CD4-positive, alpha-beta T cell (primary cell): ENCODE results near the gene TMEM131L. TPM values are rescaled to one million over a fixed set of nuclear protein-coding genes. Genes with fewer than 3 reads are reported as not detected.

Experiments
- ATAC-seq: fragments of 200-7000 bp; cut with Tn5 transposase; one replicate; pipeline ENCODE4 v1.10.0; 2022; ENCODE audit warnings: mild to moderate bottlenecking; ENCODE audit not compliant: poor library complexity
- CTCF ChIA-PET: fragments of 350-600 bp; sonication (Branson Sonifier 250); formaldehyde crosslinking; loops from one replicate; lab custom pipeline; 2021; ENCODE audit warnings: antibody characterized with exemption, inconsistent platforms; lab: Charles Lee
- POLR2A ChIA-PET: fragments of 350-600 bp; sonication (Branson Sonifier 250); formaldehyde crosslinking; loops from one replicate; lab custom pipeline; 2021; ENCODE audit warnings: antibody characterized with exemption, inconsistent platforms; lab: Charles Lee
- DNase-seq, 14 experiments: peaks; one replicate each; pipeline ENCODE4 v3.0.0-alpha.2; 2013 to 2020; ENCODE audit warnings: mixed read lengths in 2 of 14
- H3K27ac ChIP-seq, 2 donors: one replicate each; pipeline versions ENCODE4 v1.5.1 to v1.7.0; 2013; ENCODE audit warnings: low read length in 2 of 2, low read depth in 1 of 2, mild to moderate bottlenecking in 1 of 2
- H3K27me3 ChIP-seq, 2 experiments: 1 replicate in 1 of 2; 2 replicates in 1 of 2; pipeline versions ENCODE4 v1.6.1 to v1.7.0; 2013; ENCODE audit warnings: low read length in 2 of 2, control low read depth in 1 of 2, mild to moderate bottlenecking in 1 of 2, moderate library complexity in 1 of 2; ENCODE audit not compliant: insufficient read depth in 2 of 2, control insufficient read depth in 1 of 2
- H3K36me3 ChIP-seq: one replicate; pipeline ENCODE4 v1.6.1; 2013; ENCODE audit warnings: low read length, control low read depth; ENCODE audit not compliant: insufficient read depth
- H3K4me1 ChIP-seq: one replicate; pipeline ENCODE4 v1.6.1; 2013; ENCODE audit warnings: low read length, control low read depth; ENCODE audit not compliant: insufficient read depth
- H3K4me3 ChIP-seq: one replicate; pipeline ENCODE4 v1.5.1; 2013; ENCODE audit warnings: mild to moderate bottlenecking, low read length, moderate library complexity
- H3K9me3 ChIP-seq, 2 experiments: 1 replicate in 1 of 2; 2 replicates in 1 of 2; pipeline versions ENCODE4 v1.6.1 to v1.7.0; 2013; ENCODE audit warnings: low read length in 2 of 2, mild to moderate bottlenecking in 2 of 2, control low read depth in 1 of 2, moderate library complexity in 1 of 2; ENCODE audit not compliant: control insufficient read depth in 1 of 2, insufficient read depth in 1 of 2
- H3K27ac Mint-ChIP-seq: one replicate; pipeline ENCODE4 v1.8.0; 2020; ENCODE audit warnings: mixed read lengths
- H3K27me3 Mint-ChIP-seq: one replicate; pipeline ENCODE4 v1.8.0; 2021; ENCODE audit warnings: mixed read lengths
- H3K36me3 Mint-ChIP-seq: one replicate; pipeline ENCODE4 v1.8.0; 2021; ENCODE audit warnings: low read depth, mixed read lengths
- H3K4me1 Mint-ChIP-seq: one replicate; pipeline ENCODE4 v1.8.0; 2021; ENCODE audit warnings: low read depth, mixed read lengths
- H3K4me3 Mint-ChIP-seq: one replicate; pipeline ENCODE4 v1.8.0; 2020; ENCODE audit warnings: mild to moderate bottlenecking, mixed read lengths
- H3K9me3 Mint-ChIP-seq: one replicate; pipeline ENCODE4 v1.8.0; 2020; ENCODE audit warnings: mixed read lengths
- intact Hi-C, 2 experiments: fragments of 100-400 bp; cut with DNase I in 1 of 2; cut with micrococcal nuclease in 1 of 2; formaldehyde crosslinking; loops; one replicate each; pipeline versions ENCODE4 v1.15.1 to v1.9.0; 2023 to 2025; cut with DNase I, micrococcal nuclease
- total RNA-seq, 174 experiments: library from RNA in 2 of 174; stranded (reverse) in 2 of 174; gene quantifications; one replicate each; pipeline ENCODE4 v1.2.3 and lab custom pipeline; 2021 to 2026
- TF ChIP-seq, protein P1 (sequence below): fragments of 200-600 bp; IDR thresholded peaks from one replicate; pipeline ENCODE4 v1.8.0; 2022; ENCODE audit warnings: antibody characterized with exemption, mild to moderate bottlenecking

The TMEM131L gene
- total RNA-seq, 2 experiments from 2014 or later, result 101 to 106 TPM

DNA sequence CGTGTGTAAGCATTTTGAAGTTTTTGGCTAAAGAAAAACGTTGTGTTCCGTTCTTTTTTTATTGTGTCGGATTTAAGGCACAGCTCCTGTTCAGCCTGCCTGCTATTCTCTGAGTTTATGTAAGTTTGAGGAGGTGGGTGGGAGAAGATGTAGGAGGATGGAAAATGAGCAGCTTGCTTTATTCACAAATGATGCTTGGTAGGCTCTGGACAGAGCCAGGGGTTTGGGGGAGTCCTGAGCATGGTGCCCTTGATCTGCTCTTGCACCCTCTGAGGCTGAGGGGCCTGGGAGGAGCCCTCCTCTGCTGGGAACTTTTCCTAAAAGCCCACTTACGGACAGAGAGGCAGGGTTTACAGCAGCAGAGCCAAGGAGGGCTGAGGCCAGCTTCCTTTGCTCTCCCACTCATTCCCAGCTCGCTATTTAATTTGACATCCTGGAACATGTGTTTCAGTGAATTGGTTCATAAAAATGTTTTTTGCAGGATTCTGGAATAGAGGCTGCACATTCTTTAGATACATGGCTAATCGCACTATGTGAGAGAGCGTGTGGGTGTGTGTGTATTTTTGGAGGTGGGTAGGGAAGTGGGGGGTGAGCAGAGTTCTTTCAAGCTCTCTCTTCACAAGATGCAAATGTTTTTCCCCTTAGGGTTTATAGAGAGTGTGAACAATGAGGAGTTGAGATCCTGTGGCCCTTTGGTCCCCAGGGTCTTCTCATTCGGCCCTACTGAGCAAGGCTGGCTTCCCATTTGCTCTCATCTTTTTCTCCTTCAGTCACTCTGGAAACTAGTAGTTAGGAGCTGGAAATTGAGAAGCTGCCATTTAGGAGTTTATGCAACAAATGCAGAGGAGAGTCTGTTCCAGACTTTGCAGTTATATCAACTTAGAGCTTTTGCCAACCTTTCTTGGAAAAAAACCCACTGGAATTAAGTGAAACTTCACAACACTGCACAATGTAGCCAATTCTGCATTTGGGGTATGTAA is 32.1 kb downstream of the TMEM131L start:
- H3K27me3 ChIP-seq, result no peaks in the 10 kb centered on the region
- peak overlapping the region; percentile 32 for H3K4me3 ChIP-seq
- Mint-ChIP-seq H3K27me3 (no peaks in the 10 kb centered on the region), H3K36me3 (peaks cover 38% of the 10 kb centered on the region), H3K9me3 (no peaks in the 10 kb centered on the region), H3K4me3 (peak overlapping the region; percentile 84), H3K4me1 (peaks cover 97% of the 10 kb centered on the region), H3K27ac (peak overlapping the region; percentile 92)
- H3K27ac ChIP-seq, result peak overlapping the region; percentile 82 to 90
- TF ChIP-seq, protein P1, sequence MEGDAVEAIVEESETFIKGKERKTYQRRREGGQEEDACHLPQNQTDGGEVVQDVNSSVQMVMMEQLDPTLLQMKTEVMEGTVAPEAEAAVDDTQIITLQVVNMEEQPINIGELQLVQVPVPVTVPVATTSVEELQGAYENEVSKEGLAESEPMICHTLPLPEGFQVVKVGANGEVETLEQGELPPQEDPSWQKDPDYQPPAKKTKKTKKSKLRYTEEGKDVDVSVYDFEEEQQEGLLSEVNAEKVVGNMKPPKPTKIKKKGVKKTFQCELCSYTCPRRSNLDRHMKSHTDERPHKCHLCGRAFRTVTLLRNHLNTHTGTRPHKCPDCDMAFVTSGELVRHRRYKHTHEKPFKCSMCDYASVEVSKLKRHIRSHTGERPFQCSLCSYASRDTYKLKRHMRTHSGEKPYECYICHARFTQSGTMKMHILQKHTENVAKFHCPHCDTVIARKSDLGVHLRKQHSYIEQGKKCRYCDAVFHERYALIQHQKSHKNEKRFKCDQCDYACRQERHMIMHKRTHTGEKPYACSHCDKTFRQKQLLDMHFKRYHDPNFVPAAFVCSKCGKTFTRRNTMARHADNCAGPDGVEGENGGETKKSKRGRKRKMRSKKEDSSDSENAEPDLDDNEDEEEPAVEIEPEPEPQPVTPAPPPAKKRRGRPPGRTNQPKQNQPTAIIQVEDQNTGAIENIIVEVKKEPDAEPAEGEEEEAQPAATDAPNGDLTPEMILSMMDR, result no peak
- intact Hi-C loops, result loop anchor here (1.0 to 2.0 kb wide), 4 partner anchors 10 to 29 kb away; no protein-coding TSS in a partner anchor
- CTCF ChIA-PET, result interaction anchor here (0.9 to 2.5 kb wide), 10 partner anchors 8 to 65 kb away, joined by 3 to 11 read pairs (median 4); partner anchors contain the start of gene TMEM131L
- ATAC-seq, result peak; percentile 32
- no peaks in the 10 kb centered on the region for H3K9me3 ChIP-seq
- H3K4me1 ChIP-seq, result peaks cover 85% of the 10 kb centered on the region
- no peaks in the 10 kb centered on the region for H3K36me3 ChIP-seq
- POLR2A ChIA-PET, result interaction anchor here (0.6 to 15.7 kb wide), 14 partner anchors 9 to 76 kb away, joined by 3 to 434 read pairs (median 16); partner anchors contain the start of gene TMEM131L
- peak in 3 of 14 experiments; percentile 43 to 52 (median 45) for DNase-seq

DNA sequence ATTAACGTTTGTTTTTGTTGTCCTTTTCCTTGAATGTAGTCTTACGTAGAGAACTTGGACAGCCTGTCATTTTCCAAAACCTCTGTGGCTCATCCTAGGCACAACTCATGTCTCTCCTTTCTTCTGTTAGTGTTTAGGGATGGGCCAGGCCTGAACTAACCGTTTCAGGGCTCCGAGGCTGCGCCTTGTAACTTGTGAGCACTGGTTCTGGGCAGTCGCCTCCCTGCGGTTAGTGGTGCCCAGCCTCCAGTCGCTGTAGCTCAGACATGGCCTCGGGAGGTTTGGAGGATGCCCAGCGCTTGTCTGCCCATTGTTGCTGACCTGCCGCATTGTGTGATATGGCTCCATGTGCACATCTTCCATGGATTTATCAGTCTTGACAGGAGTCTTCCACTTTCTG is 32.8 kb downstream of the TMEM131L start:
- TF ChIP-seq, protein P1, result no peak
- ChIA-PET CTCF (interaction anchor here (1.0 to 2.5 kb wide), 7 partner anchors 8 to 66 kb away, joined by 3 to 11 read pairs (median 4); partner anchors contain the start of gene TMEM131L), POLR2A (interaction anchor here (0.6 to 15.7 kb wide), 11 partner anchors 8 to 75 kb away, joined by 3 to 434 read pairs (median 18); partner anchors contain the start of gene TMEM131L)
- Mint-ChIP-seq H3K4me3 (peak overlapping the region; percentile 84), H3K27ac (peak overlapping the region; percentile 92), H3K36me3 (peaks cover 38% of the 10 kb centered on the region), H3K27me3 (no peaks in the 10 kb centered on the region), H3K9me3 (no peaks in the 10 kb centered on the region), H3K4me1 (peaks cover 96% of the 10 kb centered on the region)
- intact Hi-C loops, result loop anchor here in 1 of 2 experiments (2.0 kb wide), 1 partner anchor 18 kb away; no protein-coding TSS in a partner anchor
- no peak for DNase-seq
- peak overlapping the region; percentile 82 to 90 for H3K27ac ChIP-seq
- no peaks in the 10 kb centered on the region for H3K36me3 ChIP-seq
- H3K27me3 ChIP-seq, result no peaks in the 10 kb centered on the region
- H3K4me3 ChIP-seq, result peak overlapping the region; percentile 32
- no peaks in the 10 kb centered on the region for H3K9me3 ChIP-seq
- peaks cover 78% of the 10 kb centered on the region for H3K4me1 ChIP-seq
- ATAC-seq, result no peak

DNA sequence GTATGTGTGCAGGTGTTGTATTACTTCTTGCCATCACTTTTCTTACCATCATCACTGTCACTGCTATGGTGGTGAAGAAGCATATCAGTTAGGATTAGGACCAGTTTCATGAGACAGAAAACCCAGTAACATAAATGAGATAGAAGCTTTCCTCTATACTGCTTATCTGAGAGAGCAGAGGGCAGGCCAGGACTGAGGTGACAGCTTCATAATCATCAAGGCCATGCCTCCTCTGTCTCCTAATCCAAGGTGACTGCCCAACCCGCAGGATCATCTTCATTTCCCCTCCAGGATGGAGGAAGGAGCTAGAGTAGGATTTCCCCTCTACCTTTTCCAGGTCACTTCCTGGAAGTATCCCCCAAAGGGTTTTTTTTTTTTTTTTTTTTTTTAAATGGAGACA is 35.4 kb downstream of the TMEM131L start:
- Histone ChIP-seq H3K36me3 (peaks cover 9% of the 10 kb centered on the region), H3K4me1 (peaks cover 66% of the 10 kb centered on the region), H3K4me3 (no peak overlapping the region), H3K27ac (peak overlapping the region in 1 of 2 donors; percentile 40), H3K9me3 (no peaks in the 10 kb centered on the region), H3K27me3 (no peaks in the 10 kb centered on the region)
- Mint-ChIP-seq H3K4me1 (peaks cover 92% of the 10 kb centered on the region), H3K36me3 (peaks cover 47% of the 10 kb centered on the region), H3K27me3 (no peaks in the 10 kb centered on the region), H3K4me3 (no peak overlapping the region), H3K27ac (peak overlapping the region; percentile 92), H3K9me3 (no peaks in the 10 kb centered on the region)
- TF ChIP-seq, protein P1, result no peak
- ATAC-seq (no peak), DNase-seq (no peak)
- ChIA-PET CTCF (no interaction called here), POLR2A (interaction anchor here (0.6 to 2.1 kb wide), 5 partner anchors 16 to 67 kb away, joined by 3 to 7 read pairs (median 3); no protein-coding TSS in a partner anchor)
- intact Hi-C loops, result no loop called here
